Left lobe of liver (tissue), 2 donors: ENCODE results near the gene ERBIN. TPM values are rescaled to one million over a fixed set of nuclear protein-coding genes. Genes with fewer than 3 reads are reported as not detected.
A peak's percentile ranks its signal among the peaks of the same experiment; 100 is the strongest.
"Not testable (repeated sequence)": the region's sequence is repeated elsewhere in the genome, so short reads cannot be mapped to it uniquely, and the experiment has no call there.

Experiments
- ATAC-seq: fragments of 200-7000 bp; cut with Tn5 transposase; one replicate; pipeline ENCODE4 v1.9.1; 2020; ENCODE audit warnings: mild to moderate bottlenecking, moderate library complexity
- DNase-seq: peaks from one replicate; pipeline ENCODE4 v3.0.0-alpha.2; 2020; ENCODE audit warnings: low spot score
- total RNA-seq: library from RNA; stranded (reverse); gene quantifications from one replicate; pipeline ENCODE4 v1.2.1, GENCODE V29; 2021
- donor health status: DM: no; HTN: no; CAD: no; lungs with moderate emphysema.
- donor health status: DM: no; HTN: yes; CAD: no.

The ERBIN gene, protein sequence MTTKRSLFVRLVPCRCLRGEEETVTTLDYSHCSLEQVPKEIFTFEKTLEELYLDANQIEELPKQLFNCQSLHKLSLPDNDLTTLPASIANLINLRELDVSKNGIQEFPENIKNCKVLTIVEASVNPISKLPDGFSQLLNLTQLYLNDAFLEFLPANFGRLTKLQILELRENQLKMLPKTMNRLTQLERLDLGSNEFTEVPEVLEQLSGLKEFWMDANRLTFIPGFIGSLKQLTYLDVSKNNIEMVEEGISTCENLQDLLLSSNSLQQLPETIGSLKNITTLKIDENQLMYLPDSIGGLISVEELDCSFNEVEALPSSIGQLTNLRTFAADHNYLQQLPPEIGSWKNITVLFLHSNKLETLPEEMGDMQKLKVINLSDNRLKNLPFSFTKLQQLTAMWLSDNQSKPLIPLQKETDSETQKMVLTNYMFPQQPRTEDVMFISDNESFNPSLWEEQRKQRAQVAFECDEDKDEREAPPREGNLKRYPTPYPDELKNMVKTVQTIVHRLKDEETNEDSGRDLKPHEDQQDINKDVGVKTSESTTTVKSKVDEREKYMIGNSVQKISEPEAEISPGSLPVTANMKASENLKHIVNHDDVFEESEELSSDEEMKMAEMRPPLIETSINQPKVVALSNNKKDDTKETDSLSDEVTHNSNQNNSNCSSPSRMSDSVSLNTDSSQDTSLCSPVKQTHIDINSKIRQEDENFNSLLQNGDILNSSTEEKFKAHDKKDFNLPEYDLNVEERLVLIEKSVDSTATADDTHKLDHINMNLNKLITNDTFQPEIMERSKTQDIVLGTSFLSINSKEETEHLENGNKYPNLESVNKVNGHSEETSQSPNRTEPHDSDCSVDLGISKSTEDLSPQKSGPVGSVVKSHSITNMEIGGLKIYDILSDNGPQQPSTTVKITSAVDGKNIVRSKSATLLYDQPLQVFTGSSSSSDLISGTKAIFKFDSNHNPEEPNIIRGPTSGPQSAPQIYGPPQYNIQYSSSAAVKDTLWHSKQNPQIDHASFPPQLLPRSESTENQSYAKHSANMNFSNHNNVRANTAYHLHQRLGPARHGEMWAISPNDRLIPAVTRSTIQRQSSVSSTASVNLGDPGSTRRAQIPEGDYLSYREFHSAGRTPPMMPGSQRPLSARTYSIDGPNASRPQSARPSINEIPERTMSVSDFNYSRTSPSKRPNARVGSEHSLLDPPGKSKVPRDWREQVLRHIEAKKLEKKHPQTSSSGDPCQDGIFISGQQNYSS (N-terminal part only)
- 31.4 TPM for total RNA-seq

DNA sequence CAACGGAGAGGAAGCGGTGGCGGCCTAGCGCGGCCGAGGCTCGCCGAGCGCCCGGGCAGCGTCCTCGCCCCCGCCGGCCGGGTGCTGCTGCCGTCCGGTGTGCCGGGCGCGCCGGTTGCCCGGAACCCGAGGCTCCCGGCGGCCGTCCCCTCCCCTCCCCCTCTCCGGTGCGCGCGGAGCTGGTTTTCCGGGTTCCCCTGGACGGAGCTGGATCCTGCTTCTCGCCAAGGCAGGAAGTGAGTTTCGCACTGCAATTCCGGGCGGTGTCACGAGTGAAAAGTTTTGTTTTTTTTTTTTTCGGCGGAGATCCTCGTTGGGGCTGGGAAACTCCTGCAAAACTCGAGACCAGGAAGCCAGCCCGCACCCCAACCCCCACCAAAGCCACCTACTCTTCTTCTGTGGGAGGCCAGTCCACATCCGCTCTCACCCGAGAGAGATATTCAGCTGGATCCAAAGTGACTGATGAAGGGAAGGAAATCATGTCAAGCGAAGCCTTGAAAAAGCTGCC, at the start of gene ERBIN:
TSS of gene ERBIN (plus strand) at position 300 of the 508 bp plus-strand sequence. CDS start 66,144 bp downstream, outside the sequence.
- ATAC-seq: peak; percentile 69

DNA sequence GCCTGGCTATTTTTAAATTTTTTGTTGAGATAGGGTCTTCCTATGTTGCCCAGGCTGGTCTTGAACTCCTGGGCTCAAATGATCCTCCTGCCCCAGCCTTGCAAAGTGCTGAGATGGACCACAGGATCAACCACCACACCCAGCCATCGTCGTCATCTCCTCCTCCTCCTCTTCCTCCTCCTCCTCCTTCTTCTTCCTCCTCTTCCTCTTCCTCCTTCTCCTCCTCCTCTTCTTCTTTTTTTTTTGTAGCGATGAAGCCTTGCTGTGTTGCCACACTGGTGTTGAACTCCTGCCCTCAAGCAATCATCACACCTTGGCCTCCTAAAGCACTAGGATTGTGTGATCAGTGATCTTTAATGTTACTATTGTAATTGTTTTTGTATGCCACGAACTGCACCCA, 49.4 kb upstream of the ERBIN start:
- DNase-seq (no peak), ATAC-seq (no peak)

More for the DNA sequence above, at the start of gene ERBIN:
- peak; percentile 86 for DNase-seq

DNA sequence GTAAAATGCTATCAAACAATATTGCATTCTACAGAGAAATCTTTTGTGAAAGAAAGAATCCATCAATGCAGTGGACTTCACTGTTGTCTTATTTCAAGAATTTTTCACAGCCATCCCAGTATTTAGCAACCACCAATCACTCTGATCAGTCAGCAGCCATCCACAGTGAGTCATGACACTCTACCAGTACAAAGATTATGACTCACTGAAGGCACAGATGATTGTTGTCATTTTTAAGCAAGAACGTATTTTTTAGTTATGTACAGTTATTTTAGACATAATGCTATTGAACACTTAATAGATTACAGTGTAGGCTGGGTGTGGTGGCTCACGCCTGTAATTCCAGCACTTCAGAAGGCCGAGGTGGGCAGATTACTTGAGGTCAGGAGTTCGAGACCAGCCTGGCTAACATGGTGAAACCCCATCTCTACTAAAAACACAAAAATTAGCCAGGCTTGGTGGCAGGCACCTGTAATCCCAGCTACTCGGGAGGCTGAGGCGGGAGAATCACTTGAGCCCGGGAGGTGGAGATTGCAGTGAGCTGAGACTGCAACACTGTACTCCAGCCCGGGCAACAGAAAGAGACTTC, 46.6 kb upstream of the ERBIN start:
- ATAC-seq, DNase-seq: not testable (repeated sequence)

DNA sequence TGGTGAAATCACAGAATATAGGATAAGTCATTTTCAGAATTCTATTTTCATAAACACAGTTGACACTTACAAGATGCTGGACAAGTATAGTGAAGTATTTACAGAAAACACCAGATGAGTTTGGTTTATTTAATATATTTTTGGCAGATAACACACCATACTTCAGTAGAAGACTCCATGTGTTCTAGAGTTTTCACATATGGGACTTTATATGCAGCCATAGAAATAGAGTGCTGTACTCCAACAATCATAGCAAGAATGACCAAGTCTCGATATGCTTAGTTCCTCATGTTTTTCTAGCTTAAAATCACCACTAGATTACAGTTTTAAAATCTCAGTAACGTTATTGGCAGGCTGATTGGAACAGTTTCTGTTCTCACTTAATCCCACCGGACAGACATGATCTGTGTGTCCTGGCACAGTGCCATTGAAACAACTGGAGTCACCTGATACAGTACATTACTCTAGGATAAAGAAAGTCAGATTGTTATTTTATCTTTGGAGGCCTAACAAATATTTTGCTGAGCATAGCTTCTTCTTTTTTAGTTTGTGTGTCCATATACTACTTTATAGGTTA, 45.8 kb upstream of the ERBIN start:
- DNase-seq (no peak), ATAC-seq (no peak)

DNA sequence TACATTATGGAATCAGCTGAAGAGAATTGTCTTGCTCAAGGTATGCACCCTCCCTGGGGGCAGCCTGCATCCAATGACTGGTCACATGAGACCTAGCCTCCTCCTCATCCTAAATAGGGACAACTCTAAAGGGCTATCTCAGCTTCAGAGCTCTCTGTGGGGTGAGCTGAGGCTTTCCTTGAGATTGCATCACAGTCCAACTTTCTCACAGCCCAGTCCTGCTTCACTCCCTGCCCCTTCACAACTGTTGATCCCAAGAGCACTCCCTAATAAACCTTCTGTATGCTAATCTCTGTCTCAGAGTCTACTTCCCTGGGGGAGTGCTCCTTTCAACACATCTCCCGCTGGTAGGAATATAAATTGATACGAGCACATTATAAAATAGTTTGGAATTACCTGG, 44.1 kb upstream of the ERBIN start:
- ATAC-seq (no peak), DNase-seq (no peak)

DNA sequence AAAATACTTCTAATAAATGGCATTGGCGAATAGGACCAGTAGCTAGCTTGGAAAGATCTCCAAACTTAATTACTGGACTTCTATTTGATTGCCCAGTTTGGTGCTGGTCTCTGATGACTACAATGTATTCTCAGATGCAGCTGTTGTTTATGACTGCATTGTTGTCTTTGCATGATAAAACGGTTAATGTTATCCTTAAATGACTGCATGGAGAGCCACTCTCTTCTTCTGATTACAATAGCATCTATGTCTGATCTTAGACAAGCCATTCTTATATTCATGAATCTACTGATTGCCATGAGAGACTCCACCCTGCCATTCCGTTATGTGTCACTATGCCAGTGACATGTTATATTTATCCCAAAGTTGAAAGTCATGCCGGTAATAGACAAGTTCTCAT, 42.9 kb upstream of the ERBIN start:
- DNase-seq: no peak
- ATAC-seq: no peak

DNA sequence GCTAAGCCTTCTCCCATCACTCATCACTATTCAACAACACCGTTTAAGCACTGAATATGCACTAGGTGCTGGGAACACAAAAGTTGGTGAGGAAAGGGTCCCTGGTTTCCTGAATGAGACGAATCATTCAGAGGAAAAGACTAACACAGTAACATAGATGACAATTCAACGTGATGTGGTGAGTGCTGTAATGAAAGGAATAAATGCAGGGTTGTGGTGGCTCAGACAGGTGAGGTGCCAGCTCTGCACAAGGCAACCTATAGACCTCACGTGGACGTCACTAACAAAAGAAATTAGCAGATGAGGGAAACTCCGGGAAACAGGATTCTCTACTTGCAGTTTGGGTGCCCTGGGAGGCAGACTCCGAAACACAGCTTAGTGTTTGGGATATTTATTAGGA, 40.0 kb upstream of the ERBIN start:
- no peak for ATAC-seq
- no peak for DNase-seq

DNA sequence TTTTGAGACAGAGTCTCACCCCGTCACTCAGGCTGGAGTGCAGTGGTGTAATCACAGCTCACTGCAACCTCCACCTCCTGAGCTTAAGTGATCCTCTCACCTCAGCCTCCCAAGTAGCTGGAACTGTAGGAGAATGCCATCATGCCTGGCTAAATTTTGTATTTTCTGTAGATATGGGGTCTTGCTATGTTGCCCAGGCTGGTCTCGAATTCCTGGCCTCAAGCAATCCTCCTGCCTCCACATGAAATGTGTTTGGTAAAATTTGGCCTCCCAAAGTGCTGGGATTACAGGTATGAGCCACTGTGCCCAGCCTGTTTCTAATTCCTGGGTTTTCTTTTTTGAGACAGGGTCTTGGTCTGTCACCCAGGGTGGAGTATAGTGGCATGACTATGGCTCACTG, 34.4 kb upstream of the ERBIN start:
- not testable (repeated sequence) for DNase-seq, ATAC-seq

DNA sequence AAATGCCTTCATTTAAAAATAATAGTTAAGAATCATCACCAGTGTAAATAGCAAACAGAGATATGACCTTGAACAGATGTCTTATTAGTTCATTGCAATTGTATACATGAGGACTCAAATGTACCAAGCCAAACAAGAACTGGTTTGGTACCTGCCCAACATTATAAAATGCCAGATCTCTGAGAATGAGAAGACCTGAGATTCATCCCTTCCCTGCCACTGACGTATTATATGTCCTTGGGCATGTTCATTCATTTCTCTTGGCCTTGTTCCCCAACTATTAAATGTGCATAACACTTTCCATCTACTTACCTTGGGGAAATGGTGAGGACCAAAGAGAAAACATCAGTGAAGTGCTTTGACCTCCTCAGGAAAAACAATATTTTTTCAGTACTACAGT, 33.6 kb upstream of the ERBIN start:
- DNase-seq (no peak), ATAC-seq (no peak)

DNA sequence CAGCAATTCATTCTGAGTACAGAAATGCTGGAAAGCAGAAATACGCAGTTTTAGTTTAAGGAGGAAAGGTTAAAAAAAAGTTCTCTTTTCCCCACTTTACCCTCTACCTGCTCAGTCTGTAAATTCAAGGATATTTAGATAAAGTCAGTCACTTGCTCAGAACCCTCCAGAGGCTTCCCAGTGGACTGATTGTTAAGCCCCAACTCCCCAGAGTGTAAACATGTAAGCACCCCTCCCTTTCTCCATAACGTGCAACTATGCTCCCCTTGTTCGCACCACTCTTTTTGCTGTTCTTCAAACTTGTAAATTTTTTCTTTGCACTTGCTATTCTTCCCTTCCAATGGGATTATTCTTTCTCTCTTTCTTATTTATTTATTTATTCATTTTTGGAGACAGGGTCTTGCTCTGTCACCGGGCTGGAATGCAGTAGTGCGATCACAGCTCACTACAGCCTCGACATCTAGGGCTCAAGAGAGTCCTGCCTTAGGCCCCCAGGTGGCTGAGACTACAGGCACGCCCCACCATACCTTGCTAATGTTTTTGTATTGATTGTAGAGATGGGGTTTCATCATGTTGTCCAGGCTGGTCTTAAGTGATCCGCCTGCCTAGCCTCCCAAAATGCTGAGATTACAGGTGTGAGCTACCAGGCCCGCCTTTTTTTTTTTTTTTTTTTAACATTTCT, 32.5 kb upstream of the ERBIN start:
- ATAC-seq (no peak), DNase-seq (no peak)

DNA sequence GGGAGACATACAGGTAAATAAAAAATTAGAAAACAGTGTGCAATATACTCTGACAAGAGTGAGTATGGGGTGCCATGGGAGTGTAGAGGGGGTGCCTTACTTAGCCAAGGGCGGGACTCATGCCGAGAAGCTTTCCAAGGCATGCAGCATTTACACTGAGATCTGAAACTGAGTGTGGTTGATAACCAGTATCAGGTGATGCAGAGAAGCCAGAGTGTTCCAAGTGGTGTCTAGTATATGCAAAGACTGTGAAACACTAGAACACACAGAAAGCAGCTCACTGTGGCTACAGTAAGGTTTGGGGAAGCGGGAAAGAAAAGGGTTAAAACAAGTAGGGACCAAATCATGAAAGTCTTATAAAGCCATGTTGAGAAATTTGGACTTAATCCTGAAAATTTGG, 30.5 kb upstream of the ERBIN start:
- no peak for ATAC-seq
- no peak for DNase-seq

DNA sequence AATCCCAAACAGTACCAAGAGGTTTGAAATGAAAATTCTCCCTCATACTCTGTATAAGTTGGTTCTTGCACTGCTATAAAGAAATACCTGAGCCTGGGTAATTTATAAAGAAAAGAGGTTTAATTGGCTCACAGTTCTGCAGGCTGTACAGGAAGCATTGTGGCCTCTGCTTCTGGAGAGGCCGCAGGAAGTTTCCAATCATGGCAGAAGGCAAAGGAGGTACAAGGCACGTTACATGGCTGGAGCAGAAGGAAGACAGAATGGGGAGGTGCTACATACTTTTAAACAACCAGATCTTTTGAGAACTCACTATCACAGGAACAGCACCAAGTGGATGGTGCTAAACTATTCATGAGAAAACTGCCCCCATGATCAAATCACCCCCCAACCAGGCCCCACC, 25.6 kb upstream of the ERBIN start:
- ATAC-seq (no peak), DNase-seq (no peak)

DNA sequence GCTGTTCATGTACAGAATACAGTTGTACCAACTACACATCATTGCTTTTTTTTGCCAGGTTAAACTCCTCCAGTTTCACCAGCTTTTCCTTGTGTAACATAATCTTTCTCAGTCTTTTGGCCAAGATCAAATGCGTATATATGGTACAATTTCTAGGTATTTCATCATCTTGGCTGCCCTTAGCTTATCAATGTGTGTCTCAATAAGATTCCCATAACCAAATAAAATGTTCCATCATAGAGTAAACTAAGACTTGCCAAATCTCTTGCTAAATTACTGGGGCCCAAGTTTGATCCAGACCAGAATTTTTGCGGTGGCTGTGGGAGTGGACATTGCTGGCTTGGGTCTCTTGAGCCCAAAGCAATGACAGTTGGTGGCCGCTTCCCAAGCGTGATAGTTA, 24.3 kb upstream of the ERBIN start:
- ATAC-seq: peak; percentile 44
- no peak for DNase-seq

DNA sequence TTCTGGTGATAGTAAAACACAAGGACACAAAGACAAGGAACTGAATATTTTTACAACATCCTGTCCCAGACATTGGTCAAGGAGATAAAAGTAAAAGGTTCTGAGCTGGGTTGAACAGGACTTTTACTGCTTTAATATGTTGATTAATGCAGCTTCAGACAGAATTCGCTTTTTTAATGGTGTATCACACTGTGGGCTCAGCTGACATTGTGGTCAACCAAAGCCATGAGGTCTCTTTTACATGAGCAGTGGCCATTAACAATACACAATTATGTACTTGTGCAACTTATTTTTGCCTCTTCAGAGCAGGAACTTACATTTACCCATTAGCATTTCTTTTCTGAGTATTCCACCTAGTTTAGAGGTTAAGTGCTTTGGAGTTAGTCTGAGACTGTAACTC, 22.8 kb upstream of the ERBIN start:
- DNase-seq (no peak), ATAC-seq (no peak)

DNA sequence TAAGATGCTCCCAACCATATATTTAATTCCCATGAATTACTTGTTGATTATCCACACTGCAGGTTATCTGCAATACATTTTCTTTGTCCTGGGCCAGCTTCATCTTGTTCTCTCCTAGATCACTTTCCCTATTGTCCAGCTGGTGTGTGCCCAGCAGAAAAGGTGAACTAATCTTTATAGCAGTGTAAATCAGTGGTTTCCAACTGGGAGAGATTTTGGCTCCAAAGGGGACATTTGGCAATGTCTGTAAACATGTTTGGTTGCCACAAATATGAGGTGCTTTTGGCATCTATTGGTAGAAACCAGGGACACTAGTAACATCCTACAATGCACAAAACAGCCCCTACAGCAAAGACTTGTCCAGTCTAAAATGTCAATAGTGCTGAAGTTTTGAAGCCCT, 20.1 kb upstream of the ERBIN start:
- ATAC-seq (peak; percentile 90), DNase-seq (no peak)

DNA sequence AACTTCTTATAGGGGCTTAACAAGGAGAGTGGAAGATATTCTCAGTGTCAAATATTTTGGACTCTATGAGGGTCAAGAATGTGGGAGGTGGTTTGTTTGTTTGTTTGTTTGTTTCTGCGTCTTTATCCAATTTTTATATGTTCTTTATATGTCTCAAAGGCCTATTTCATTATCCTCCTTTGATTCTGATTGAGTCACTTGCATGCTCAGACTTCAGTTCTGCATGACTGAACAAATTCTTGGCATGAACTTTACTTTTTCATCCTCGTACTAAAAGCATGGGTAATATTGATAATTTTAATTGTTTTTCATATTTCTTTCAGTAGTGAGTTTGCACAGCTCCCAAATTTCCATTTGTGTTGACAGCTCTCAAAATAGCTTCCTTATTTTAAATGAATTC, 19.2 kb upstream of the ERBIN start:
- DNase-seq (no peak), ATAC-seq (no peak)

DNA sequence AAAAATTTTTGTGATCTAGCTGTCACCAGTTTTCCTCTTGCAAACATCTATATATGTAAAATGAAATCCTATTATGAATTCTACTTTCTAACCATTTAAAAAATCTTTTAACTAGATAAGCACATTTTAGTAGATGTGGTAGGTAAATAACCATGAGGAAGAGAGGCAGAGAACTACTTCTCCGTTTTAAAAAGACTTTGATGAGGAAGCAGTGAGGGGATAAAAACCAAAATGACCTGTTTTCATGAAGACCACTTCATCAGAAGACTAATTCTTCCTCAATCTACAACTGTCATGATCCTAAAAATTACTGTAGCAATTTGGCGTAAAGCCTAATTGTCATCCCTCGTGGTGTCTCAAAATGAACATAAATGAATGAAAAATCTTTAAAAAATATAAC, 15.7 kb upstream of the ERBIN start:
- DNase-seq (no peak), ATAC-seq (no peak)

DNA sequence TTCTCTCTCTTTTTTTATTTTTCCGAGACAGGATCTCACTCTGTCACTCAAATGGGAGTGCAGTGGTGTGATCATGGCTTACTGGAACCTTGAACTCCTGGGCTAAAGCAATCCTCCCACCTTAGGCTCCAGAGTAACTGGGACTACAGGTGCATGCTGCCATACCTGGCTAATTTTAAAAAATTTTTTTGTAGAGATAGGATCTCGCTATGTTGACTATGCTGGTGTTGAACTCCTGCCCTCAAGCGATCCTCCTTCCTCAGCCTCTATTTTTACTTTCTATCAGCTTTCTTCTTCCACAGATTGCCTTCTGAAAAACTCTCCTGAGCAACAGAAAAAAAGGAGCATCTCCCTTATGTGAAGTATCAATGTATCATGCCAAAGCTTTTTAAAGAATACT, 14.1 kb upstream of the ERBIN start:
- DNase-seq: no peak
- ATAC-seq: no peak

DNA sequence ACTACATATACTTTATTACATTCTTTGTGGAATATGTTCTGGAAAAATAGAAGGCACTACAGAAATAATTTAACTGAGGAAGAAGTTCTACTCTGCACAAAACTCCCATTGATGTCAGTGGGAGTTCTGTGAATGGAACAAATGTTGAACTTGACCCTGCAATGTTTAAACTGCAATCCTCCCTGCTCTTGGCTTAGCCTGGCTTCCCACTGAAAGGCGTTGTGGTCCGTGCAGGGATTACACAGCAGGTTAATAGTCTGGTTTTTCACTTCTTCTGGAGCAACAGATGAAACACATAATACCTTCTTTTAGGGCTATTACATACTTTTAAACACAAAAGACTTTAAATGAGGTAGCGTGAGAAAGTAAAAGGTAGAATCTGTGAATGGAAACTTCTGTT, 12.9 kb upstream of the ERBIN start:
- peak; percentile 99 for ATAC-seq
- DNase-seq: no peak
